Neural crest cell (in vitro differentiated cells): ENCODE measurements around the gene SETX. TPM values are rescaled to one million over a fixed set of nuclear protein-coding genes. Genes with fewer than 3 reads are reported as not detected.

Experiments used
- DNase-seq: peaks from one replicate; pipeline ENCODE4 v3.0.0; 2021; ENCODE audit warnings: low read depth, mixed read lengths, low spot score
- H3K27ac Mint-ChIP-seq: one replicate; pipeline ENCODE4 v1.8.0; 2021; ENCODE audit warnings: mild to moderate bottlenecking, mixed read lengths; ENCODE audit not compliant: unreplicated experiment
- H3K27me3 Mint-ChIP-seq: 2 replicates; pipeline ENCODE4 v1.8.0; 2021; ENCODE audit warnings: low read depth, mild to moderate bottlenecking, mixed read lengths
- H3K36me3 Mint-ChIP-seq: 2 replicates; pipeline ENCODE4 v1.8.0; 2021; ENCODE audit warnings: low read depth, mild to moderate bottlenecking, mixed read lengths
- H3K4me1 Mint-ChIP-seq: 2 replicates; pipeline ENCODE4 v1.8.0; 2021; ENCODE audit warnings: mixed read lengths
- H3K4me3 Mint-ChIP-seq: one replicate; pipeline ENCODE4 v1.8.0; 2021; ENCODE audit warnings: mild to moderate bottlenecking, mixed read lengths
- H3K9me3 Mint-ChIP-seq: 2 replicates; pipeline ENCODE4 v1.8.0; 2021; ENCODE audit warnings: mixed read lengths
- CTCF ChIP-seq: fragments of 200-600 bp; sonication (generic); conservative IDR thresholded peaks from 2 replicates; pipeline ENCODE4 v1.5.0; 2021; ENCODE audit warnings: antibody characterized with exemption, mild to moderate bottlenecking
- total RNA-seq: library from RNA; stranded (reverse); gene quantifications from 2 replicates; pipeline ENCODE4 v1.2.1, GENCODE V29; 2021

SETX gene
- total RNA-seq, 1 donor from 2014 or later, result 43.0 TPM

- Mint-ChIP-seq H3K27ac (no peak overlapping the region), H3K4me1 (no peaks in the 10 kb centered on the region), H3K36me3 (no peaks in the 10 kb centered on the region), H3K9me3 (no peaks in the 10 kb centered on the region), H3K27me3 (peaks cover 11% of the 10 kb centered on the region), H3K4me3 (no peak overlapping the region)
- no peak for DNase-seq
- no peak for TF ChIP-seq CTCF
Measured at GRCh38 chr9:132233138-132233537, 121.6 kb downstream of the SETX start.

GRCh38 chr9:132232522-132232921 is 122.3 kb downstream of the SETX start:
- no peak overlapping the region for H3K27ac Mint-ChIP-seq
- no peak for TF ChIP-seq CTCF
- H3K9me3 Mint-ChIP-seq, result no peaks in the 10 kb centered on the region
- H3K4me1 Mint-ChIP-seq, result no peaks in the 10 kb centered on the region
- no peaks in the 10 kb centered on the region for H3K36me3 Mint-ChIP-seq
- no peak overlapping the region for H3K4me3 Mint-ChIP-seq
- H3K27me3 Mint-ChIP-seq, result peaks cover 9% of the 10 kb centered on the region
- DNase-seq, result no peak

GRCh38 chr9:132231019-132231701 is 123.6 kb downstream of the SETX start:
- no peaks in the 10 kb centered on the region for H3K9me3 Mint-ChIP-seq
- TF ChIP-seq CTCF, result no peak
- H3K4me3 Mint-ChIP-seq, result no peak overlapping the region
- no peaks in the 10 kb centered on the region for H3K27me3 Mint-ChIP-seq
- no peak overlapping the region for H3K27ac Mint-ChIP-seq
- H3K36me3 Mint-ChIP-seq, result no peaks in the 10 kb centered on the region
- DNase-seq, result no peak
- H3K4me1 Mint-ChIP-seq, result no peaks in the 10 kb centered on the region

DNA sequence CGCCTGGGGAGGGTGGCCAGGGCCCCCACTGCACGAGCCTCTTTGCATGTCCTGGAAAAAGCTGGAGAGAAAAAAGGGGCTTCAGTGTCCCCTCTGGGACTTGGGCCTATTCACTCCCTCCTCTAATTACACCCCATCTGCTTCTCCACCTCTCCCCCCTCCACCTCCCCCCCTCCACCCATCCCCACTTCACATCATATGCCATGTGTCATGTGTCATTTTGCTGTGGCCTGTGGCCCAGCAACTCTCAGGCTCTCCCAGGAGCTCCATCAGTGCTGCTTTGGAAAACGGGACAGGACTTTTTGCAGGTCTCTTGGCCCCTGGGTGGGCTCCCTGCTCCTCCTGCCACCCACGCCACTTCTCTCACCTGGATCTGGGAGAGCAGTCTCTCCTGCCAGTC is 124.2 kb downstream of the SETX start:
- Mint-ChIP-seq H3K27me3 (no peaks in the 10 kb centered on the region), H3K9me3 (no peaks in the 10 kb centered on the region), H3K4me3 (no peak overlapping the region), H3K36me3 (no peaks in the 10 kb centered on the region), H3K4me1 (no peaks in the 10 kb centered on the region), H3K27ac (no peak overlapping the region)
- no peak for TF ChIP-seq CTCF
- no peak for DNase-seq

DNA sequence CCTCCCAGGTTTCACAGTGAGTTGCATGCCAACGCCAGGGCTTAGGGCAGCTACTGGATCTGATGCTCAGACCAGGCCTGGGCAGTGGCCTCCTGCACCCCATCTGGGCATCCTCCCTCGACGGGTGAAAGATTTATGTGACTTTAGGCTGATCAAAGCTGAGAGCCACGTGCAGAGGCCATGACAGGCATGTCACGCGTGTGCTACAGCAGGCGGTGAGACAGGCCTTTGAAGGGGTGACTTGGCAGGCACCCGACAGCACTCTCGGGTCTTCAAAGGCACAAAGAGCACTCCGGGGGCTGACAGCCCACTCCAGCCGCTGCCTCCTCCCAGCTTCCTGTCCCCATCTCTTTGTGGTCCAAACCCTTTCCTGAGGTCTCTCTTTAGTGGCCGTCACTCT is 126.7 kb downstream of the SETX start:
- no peak for DNase-seq
- no peak for TF ChIP-seq CTCF
- Mint-ChIP-seq H3K27me3 (no peaks in the 10 kb centered on the region), H3K27ac (no peak overlapping the region), H3K4me3 (no peak overlapping the region), H3K4me1 (no peaks in the 10 kb centered on the region), H3K9me3 (no peaks in the 10 kb centered on the region), H3K36me3 (no peaks in the 10 kb centered on the region)
